GM19043 (cell line): ENCODE data around the gene CCSER1.

Experiments
- ATAC-seq: cut with Tn5 transposase; IDR thresholded peaks from one replicate; pipeline ENCODE4 v1.9.1; 2021; ENCODE audit warnings: low read depth; ENCODE audit not compliant: unreplicated experiment

CCSER1 gene

DNA sequence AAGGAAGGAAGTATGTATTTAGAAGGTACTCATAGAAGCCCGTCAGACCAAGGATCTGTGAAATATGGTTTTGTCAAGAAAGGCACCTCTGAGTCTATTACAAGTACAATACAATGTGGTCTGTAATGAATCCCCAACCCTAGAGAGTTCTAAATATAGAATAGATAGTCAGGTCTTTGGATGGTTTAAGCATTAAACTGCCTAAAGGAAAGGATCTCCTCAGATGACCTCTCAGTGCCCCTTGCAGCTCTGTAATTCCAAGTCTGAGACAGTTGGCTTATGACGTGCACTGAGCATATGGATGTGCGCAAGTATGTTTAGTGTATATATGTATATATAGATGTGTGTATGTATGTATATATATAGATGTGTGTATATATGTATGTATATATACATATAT lies 62.0 kb downstream of the CCSER1 start:
- no peak for ATAC-seq

- ATAC-seq = no peak
Measured at GRCh38 chr4:90189946-90190345, 62.8 kb downstream of the CCSER1 start.

GRCh38 chr4:90190525-90190924 lies 63.3 kb downstream of the CCSER1 start:
- ATAC-seq = no peak

GRCh38 chr4:90198086-90198847 lies 71.1 kb downstream of the CCSER1 start:
- ATAC-seq = no peak

GRCh38 chr4:90207887-90208454 lies 80.8 kb downstream of the CCSER1 start:
- ATAC-seq = no peak

DNA sequence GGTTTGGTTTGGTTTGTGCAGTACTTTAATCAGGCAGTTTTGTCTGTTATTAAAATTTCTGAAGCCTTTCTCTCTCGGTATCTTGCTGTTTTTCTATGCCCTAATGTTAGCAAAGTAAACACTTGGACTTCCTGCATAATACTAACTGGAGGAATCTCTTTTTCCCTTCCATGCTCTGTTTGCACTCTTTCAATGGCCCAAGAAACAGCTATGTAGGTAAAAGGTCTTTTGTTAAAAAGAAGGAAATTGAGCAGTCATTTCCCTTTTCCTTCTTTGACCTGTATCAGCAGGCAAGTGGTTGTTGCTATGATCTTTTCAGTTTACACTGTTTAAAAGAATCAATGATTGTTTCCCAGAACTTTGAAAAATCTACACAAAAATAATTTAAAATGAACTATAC lies 82.7 kb downstream of the CCSER1 start:
- ATAC-seq = no peak

DNA sequence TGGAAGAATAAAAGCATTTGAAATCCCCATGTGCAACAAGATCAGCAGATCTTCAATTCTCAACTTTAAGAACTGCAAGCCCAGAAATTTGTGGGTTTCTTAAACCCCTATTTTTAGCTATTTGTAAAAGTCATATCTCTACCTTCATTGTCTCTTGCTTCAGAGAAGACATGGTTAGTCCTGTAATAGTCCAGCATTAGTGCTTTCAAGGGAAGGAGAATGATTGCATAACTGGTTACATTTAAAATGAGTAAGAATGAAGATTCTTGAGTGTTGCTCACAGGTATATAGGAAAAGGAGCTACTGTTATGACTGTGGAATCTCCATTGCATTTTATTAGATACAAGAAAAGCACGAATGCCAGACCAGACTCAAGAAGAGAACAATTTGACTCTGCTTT lies 84.0 kb downstream of the CCSER1 start:
- no peak for ATAC-seq

- peak; percentile 69 for ATAC-seq
Measured at GRCh38 chr4:90215286-90215685, 88.1 kb downstream of the CCSER1 start.

DNA sequence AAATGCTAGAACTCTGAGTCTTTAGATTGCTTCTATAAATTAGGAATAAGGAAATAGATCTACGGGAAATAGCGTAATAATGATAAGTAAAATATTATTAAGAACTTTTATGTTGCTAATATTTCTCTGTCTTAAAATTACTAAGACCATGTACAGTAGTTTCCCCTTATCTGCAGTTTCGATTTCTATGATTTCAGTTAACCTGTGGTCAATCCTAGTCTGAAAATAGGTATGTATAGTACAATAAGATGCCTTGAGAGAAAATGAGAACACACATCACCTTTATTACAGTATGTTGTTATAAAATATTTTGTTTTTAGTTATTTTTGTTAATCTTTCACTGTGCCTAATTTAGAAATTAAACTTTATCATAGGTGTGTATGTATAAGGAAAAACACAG lies 92.6 kb downstream of the CCSER1 start:
- ATAC-seq = no peak

- ATAC-seq = no peak
Measured at GRCh38 chr4:90220459-90220858, 93.3 kb downstream of the CCSER1 start.

- no peak for ATAC-seq
Measured at GRCh38 chr4:90226734-90227133, 99.5 kb downstream of the CCSER1 start.

DNA sequence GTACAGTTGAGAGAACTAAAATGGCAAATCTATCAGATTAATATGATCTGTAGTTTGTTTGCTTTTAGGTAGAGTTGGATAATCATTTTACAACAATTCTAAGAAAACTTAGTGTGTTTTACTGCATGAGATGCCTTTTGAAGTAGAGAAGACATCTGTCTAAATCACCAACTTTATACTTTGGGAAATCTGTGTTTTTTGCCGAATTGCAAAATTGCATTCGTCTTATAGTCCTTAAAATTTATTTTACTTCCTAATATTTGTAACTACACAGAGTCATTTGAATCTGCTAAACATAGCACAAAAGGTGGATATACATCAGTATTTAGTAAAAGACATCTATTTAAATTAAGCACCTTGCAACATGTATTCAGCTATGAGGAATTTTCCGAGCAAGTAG lies 100.0 kb downstream of the CCSER1 start:
- no peak for ATAC-seq

DNA sequence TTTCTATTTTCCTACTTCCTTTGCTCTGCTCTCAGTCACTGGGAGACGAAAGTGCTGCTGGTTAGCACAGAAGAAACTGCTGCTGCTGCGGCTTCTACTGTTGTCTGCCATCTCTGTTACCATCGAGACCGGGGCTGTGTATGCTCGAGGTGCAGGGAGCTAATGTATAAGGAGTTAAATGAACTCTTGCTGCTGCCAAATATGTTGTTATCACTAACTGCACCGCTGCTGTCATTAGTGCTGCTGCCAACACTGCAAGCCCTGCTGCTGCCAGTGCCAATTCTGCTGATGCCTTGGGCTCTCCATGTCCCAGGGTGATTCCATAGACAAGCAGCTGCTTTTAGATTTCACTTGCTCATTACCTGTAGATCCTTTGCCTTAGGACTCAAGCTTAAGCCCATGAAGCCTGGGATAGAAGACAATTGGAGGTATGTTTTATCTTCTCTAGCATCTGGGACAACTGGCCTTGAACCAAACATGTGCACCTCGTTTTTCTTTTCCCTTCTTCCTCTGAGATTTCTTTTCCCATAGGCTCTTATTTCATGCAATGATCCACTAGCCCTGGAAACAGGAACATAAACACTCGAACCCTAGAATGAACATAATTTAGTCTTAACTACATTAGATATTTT lies 107.8 kb downstream of the CCSER1 start:
- no peak for ATAC-seq

- no peak for ATAC-seq
Measured at GRCh38 chr4:90237751-90238530, 110.7 kb downstream of the CCSER1 start.

- ATAC-seq = no peak
Measured at GRCh38 chr4:90240333-90240732, 113.1 kb downstream of the CCSER1 start.

GRCh38 chr4:90241008-90241407 lies 113.8 kb downstream of the CCSER1 start:
- ATAC-seq = no peak

DNA sequence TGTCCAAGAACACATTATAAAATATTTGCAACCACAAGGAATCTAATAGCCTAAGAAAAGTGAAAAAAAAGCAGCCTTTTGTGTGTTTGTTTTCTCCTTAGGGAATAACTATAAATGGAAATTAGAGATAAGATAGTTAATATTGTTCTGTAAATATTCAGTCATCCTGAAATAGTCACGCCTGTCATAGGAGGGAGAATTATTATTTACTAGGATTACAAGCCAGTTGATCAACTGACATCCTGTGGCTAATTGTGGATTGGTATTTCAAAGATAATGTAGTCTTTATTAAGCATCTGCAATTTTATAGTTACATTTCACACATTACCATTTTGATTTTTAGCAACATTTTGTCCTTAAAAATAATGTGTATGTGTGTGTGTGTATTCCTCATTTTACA lies 118.6 kb downstream of the CCSER1 start:
- ATAC-seq = no peak

GRCh38 chr4:90246816-90247215 lies 119.6 kb downstream of the CCSER1 start:
- ATAC-seq = no peak

DNA sequence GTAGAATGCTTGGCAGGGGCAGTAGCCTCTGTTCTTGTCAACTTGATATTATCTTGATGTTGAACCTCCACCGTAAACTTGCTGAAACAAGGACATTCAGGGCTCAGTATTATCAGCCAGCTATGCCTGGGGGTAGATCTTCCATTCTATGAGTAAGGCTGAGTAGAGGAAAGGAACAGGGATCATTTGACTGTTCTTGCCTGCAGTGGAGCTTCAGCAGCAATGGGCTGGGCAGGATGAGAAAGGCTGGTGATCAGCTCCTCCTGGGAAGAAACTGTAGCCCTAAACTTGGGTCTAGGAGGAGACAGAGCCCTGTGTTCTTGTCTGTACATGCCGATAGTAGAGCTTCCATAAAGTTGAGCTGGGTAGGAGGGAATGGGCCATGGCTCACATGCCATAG lies 127.2 kb downstream of the CCSER1 start:
- ATAC-seq = no peak

GRCh38 chr4:90274175-90274574 lies 147.0 kb downstream of the CCSER1 start:
- ATAC-seq = no peak

DNA sequence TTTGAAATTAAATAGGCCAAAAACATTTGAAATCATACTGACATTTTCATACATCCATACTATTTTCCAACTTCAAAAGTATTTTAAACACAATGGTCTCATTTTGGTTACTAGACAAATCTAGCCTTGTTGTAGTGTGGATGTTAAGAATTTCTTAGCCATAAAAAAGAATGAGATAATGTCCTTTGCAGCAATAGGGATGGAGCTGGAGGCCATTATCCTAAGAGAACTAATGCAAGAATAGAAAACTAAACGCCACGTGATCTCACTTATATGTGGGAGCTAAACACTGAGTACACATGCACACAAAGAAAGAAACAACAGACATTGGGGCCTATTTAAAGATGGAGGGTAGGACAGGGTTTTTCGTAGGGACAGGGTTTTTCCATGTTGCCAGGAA lies 153.8 kb downstream of the CCSER1 start:
- no peak for ATAC-seq
